Thyroid gland (tissue), 4 donors: ENCODE results near the gene VSX1. TPM values are rescaled to one million over a fixed set of nuclear protein-coding genes. Genes with fewer than 3 reads are reported as not detected.

Experiments
- DNase-seq, 2 donors: peaks; one replicate each; pipeline ENCODE4 v3.0.0-alpha.2; 2019
- H3K27ac ChIP-seq, 3 donors: fragments of 200-600 bp; sonication (generic); 1 replicate in 2 of 3; 2 replicates in 1 of 3; pipeline ENCODE4 v1.5.1; 2016 to 2019; ENCODE audit warnings: mild to moderate bottlenecking in 1 of 3, moderate library complexity in 1 of 3
- H3K27me3 ChIP-seq: fragments of 200-600 bp; sonication (generic); one replicate; pipeline ENCODE4 v1.5.1; 2019
- H3K36me3 ChIP-seq, 2 donors: fragments of 200-600 bp; sonication (generic); one replicate each; pipeline ENCODE4 v1.5.1; 2016 to 2019
- H3K4me1 ChIP-seq, 2 donors: fragments of 200-600 bp; sonication (generic); one replicate each; pipeline ENCODE4 v1.5.1; 2017 to 2019
- H3K4me3 ChIP-seq, 3 donors: fragments of 200-600 bp; sonication (generic); replicated peaks in 1 of 3; 1 replicate in 2 of 3; 2 replicates in 1 of 3; pipeline ENCODE4 v1.5.1; 2016; ENCODE audit warnings: mild to moderate bottlenecking in 1 of 3
- H3K9me3 ChIP-seq: fragments of 200-600 bp; sonication (generic); one replicate; pipeline ENCODE4 v1.5.1; 2017
- POLR2A ChIP-seq, 2 donors: fragments of 450-650 bp; IDR thresholded peaks; one replicate each; pipeline ENCODE4 v1.6.1; 2017; ENCODE audit warnings: antibody characterized with exemption in 2 of 2, mild to moderate bottlenecking in 2 of 2, moderate library complexity in 1 of 2
- WGBS, 2 donors: methylation state at CpG; one replicate each; pipeline ENCODE4 v1.1.5; 2017; 5-methylcytosine and 5-hydroxymethylcytosine counted together
- intact Hi-C: fragments of 100-400 bp; cut with DNase I; formaldehyde crosslinking; loops from one replicate; pipeline ENCODE4 v1.15.1; 2023
- total RNA-seq, 4 donors: library from RNA; depleted of rRNA; stranded (reverse); fragments of >200 nt; gene quantifications; one replicate each; pipeline ENCODE4 v1.2.3, GENCODE V29; 2016
- TF ChIP-seq, protein P1 (sequence below), 6 experiments: fragments of 200-600 bp in 3 of 6; fragments of 450-650 bp in 3 of 6; sonication (generic) in 3 of 6; IDR thresholded peaks; one replicate each; pipeline ENCODE4 v1.5.1; 2016 to 2019; ENCODE audit warnings: antibody characterized with exemption in 6 of 6, mild to moderate bottlenecking in 2 of 6, inconsistent platforms in 1 of 6, moderate library complexity in 1 of 6

Gene VSX1
- not detected for total RNA-seq

GRCh38 chr20:25081730-25082497 is at the start of gene VSX1:
Gene VSX1 (minus strand): TSS chr20:25082141. CDS start chr20:25082096, 45 bp downstream.
- Histone ChIP-seq H3K27ac (no peak within 1 kb of the TSS), H3K4me1 (peaks cover 23 to 37% of the 10 kb centered on the region in 2 donors), H3K36me3 (no peaks in the 10 kb centered on the region), H3K9me3 (no peaks in the 10 kb centered on the region), H3K4me3 (no peak within 1 kb of the TSS), H3K27me3 (peaks cover 45% of the 10 kb centered on the region)
- intact Hi-C loops, result loop anchor here (5.0 kb wide), 1 partner anchor 90 kb away; no protein-coding TSS in a partner anchor
- no peak for DNase-seq
- 6 to 7% methylated on average over 11 to 23 of the region's 67 CpGs for WGBS, 2 donors
- TF ChIP-seq POLR2A (IDR thresholded peaks at IDR 0.05), result no peak
- TF ChIP-seq, protein P1, sequence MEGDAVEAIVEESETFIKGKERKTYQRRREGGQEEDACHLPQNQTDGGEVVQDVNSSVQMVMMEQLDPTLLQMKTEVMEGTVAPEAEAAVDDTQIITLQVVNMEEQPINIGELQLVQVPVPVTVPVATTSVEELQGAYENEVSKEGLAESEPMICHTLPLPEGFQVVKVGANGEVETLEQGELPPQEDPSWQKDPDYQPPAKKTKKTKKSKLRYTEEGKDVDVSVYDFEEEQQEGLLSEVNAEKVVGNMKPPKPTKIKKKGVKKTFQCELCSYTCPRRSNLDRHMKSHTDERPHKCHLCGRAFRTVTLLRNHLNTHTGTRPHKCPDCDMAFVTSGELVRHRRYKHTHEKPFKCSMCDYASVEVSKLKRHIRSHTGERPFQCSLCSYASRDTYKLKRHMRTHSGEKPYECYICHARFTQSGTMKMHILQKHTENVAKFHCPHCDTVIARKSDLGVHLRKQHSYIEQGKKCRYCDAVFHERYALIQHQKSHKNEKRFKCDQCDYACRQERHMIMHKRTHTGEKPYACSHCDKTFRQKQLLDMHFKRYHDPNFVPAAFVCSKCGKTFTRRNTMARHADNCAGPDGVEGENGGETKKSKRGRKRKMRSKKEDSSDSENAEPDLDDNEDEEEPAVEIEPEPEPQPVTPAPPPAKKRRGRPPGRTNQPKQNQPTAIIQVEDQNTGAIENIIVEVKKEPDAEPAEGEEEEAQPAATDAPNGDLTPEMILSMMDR (IDR thresholded peaks at IDR 0.05), result no peak

- 80 to 87% methylated on average over 3 to 7 of the region's 7 CpGs for WGBS, 2 donors
- peaks cover 5 to 6% of the 10 kb centered on the region in 2 donors for H3K4me1 ChIP-seq
- intact Hi-C loops, result no loop called here
- no peaks in the 10 kb centered on the region for H3K27me3 ChIP-seq
- H3K27ac ChIP-seq, result no peak overlapping the region
- DNase-seq, result no peak
- H3K36me3 ChIP-seq, result no peaks in the 10 kb centered on the region
- H3K9me3 ChIP-seq, result no peaks in the 10 kb centered on the region
- no peak for TF ChIP-seq POLR2A (IDR thresholded peaks at IDR 0.05)
- TF ChIP-seq, protein P1 (IDR thresholded peaks at IDR 0.05), result no peak
- H3K4me3 ChIP-seq, result no peak overlapping the region
These were observed 48.0 kb upstream of the VSX1 start for GRCh38 chr20:25129908-25130307.

DNA sequence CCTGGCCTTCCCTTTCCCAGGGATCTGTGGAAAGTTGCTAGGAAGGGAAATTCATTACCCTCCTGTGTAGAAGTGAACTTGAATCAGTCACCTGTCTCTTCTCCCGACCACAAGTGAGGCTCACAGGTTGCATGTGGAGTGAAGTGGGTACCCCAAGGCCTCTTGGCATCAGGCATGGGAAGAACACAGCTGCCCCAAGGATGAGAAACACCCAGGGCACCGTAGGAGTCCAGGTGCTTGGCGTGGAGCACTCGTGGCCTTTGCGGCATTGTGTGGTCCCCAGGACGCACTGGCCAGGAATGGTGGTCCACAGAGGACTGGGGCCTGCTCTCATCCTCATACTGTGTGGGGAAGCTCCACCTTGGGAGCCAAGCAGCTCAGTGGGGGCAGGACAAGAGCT is 47.5 kb upstream of the VSX1 start:
- no peak for DNase-seq
- no peak overlapping the region for H3K4me3 ChIP-seq
- no peaks in the 10 kb centered on the region for H3K27me3 ChIP-seq
- 94 to 97% methylated on average over 6 of the region's 6 CpGs for WGBS, 2 donors
- TF ChIP-seq POLR2A (IDR thresholded peaks at IDR 0.05), result no peak
- TF ChIP-seq, protein P1 (IDR thresholded peaks at IDR 0.05), result no peak
- H3K36me3 ChIP-seq, result no peaks in the 10 kb centered on the region
- H3K4me1 ChIP-seq, result peaks cover under 1 to 2% of the 10 kb centered on the region in 2 donors
- intact Hi-C loops, result no loop called here
- H3K9me3 ChIP-seq, result no peaks in the 10 kb centered on the region
- no peak overlapping the region for H3K27ac ChIP-seq

- H3K27me3 ChIP-seq, result no peaks in the 10 kb centered on the region
- no peaks in the 10 kb centered on the region for H3K4me1 ChIP-seq
- intact Hi-C loops, result no loop called here
- no peak overlapping the region for H3K4me3 ChIP-seq
- TF ChIP-seq POLR2A (IDR thresholded peaks at IDR 0.05), result no peak
- TF ChIP-seq, protein P1 (IDR thresholded peaks at IDR 0.05), result no peak
- 90 to 92% methylated on average over 5 of the region's 5 CpGs for WGBS, 2 donors
- no peaks in the 10 kb centered on the region for H3K9me3 ChIP-seq
- no peak for DNase-seq
- no peak overlapping the region for H3K27ac ChIP-seq
- no peaks in the 10 kb centered on the region for H3K36me3 ChIP-seq
These were observed 46.7 kb upstream of the VSX1 start for GRCh38 chr20:25128649-25129048.

DNA sequence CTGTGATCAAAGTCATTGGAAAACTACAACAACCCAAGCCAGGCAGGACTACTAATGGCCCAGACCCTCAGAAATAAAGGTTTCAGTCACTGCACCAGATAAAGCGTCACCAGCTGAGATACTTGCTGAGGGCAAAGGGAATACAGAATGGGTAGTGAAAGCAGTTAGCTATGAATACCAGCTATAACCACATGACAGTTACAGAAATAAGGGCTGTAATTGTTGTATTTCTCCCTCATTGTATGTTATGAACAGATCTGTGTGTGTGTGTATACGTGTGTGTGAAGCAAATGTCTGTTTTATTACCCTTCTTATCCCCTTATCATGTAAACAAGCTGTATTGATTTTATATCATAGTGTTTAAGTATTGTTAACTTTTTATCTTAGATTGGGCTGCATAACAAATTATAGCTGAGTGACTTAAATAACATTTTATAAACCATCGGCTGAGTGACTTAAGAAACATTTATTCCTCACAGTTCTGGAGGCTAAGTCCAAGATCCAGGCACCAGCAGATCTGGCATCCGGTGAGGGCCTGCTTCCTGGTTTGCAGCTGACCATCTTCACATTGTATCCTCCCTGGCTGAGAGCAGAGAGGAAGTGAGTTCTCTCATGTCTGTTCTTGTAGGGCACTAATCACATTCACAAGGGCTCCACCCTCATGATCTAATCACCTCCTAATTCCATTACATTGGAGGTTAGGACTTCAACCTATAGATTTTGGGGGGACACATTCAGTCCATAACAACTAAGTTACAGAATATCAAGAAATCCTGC is 46.0 kb upstream of the VSX1 start:
- no peak for TF ChIP-seq POLR2A (IDR thresholded peaks at IDR 0.05)
- TF ChIP-seq, protein P1 (IDR thresholded peaks at IDR 0.05), result no peak
- Histone ChIP-seq H3K27me3 (no peaks in the 10 kb centered on the region), H3K4me3 (no peak overlapping the region), H3K9me3 (no peaks in the 10 kb centered on the region), H3K4me1 (no peaks in the 10 kb centered on the region), H3K27ac (no peak overlapping the region), H3K36me3 (no peaks in the 10 kb centered on the region)
- 89 to 91% methylated on average over 4 of the region's 4 CpGs for WGBS, 2 donors
- no peak for DNase-seq
- intact Hi-C loops, result no loop called here
